NCI-H1694 treated with DMSO at 0.1 percent for 48 hours (cell line): ENCODE data around the gene GARIN5A.
A peak's percentile ranks its signal among the peaks of the same experiment; 100 is the strongest.

Experiments
- DNase-seq: peaks from one replicate; lab custom pipeline; 2025; lab: John Stamatoyannopoulos, UW

Gene GARIN5A

GRCh38 chr19:50433201-50434180, 43.2 kb downstream of the GARIN5A start:
- no peak for DNase-seq

DNA sequence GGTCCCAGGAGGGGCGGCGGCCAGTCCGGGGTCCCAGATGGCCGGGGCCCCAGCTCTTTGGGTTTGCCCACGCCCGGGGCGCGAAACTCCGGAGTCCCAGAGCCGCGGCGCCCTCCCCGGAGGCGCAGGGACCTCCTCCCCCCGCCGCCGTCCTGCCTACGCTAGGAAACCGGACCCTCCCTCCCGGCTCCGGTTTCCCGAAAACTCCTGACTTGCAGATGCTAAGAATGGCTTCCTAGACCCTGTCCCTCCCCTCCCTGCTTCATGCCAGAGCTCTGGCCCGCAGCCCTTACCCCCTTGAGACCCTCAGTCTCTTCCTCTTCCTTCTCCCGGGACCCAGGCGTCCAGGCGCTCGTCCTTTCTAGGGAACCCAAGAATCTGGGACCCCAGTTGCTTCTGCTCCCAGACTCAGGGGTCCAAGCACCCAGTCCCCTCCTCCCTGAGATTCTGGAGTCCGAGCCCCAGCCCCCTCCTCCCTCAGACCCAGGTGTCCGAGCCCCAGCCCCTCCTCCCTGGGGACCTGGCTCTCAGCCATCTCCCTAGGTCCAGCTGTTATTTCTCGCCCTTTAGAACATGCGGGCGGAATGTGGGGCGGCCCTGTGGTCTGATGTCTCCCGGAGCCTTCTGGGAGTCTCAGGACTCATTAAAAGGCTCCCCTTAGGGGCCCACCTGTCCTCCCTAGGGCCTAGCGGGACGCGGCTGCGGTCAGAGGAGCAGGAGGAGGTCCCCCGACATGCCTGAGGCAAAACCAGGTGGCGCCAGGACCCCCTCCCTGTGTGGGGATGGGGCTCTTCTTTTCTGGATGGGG, 44.2 kb downstream of the GARIN5A start, which contains the start of gene MYBPC2:
TSS of gene MYBPC2 (plus strand) at position 672 of the 808 bp plus-strand sequence. CDS start at position 734, 62 bp downstream.
- no peak for DNase-seq

DNA sequence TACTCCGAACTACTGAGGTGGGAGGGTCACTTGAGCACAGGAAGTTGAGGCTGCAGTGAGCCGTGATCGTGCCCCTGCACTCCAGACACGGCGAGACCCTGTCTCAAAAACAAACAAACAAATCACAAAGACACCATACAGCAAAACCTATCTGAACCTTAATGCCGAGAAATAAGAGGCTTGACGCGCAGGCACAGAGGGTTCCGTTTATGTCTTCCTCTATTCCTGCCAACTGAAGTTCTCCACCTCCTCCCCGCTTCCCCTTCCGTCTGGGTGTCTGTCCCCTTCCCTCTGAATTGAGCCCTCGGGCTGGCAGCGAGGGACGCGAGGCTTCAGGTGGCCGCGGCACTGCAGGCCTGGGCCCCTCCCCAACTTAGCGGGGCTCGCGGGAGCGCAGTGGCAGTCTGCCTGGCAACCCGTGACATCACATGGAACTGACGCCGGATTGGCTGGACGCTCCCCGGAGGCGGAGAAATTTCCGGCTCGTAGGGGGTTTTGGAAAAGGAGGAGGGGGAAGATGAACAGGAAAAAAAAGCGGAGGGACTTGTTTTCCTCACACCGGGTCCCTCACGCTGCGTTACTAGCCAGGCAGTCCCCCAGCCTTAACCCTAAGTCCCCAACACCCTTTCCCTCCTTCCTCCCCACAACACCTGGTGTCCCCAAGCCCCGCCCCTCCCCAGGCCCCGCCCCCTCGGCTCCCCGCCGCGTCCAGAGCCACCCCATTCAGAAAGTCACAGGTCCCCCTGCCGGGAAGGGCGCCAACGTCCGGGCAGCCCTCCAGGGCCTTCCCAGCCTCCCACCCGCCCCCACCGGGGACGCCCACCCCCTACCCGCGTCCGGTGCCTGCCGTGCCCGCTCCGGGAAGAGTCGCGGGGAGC, 45.1 kb downstream of the GARIN5A start:
- DNase-seq = peak; percentile 46

GRCh38 chr19:50430888-50431342, 45.7 kb downstream of the GARIN5A start:
- no peak for DNase-seq

- DNase-seq = no peak
Measured at GRCh38 chr19:50428772-50429463, 47.7 kb downstream of the GARIN5A start.

- DNase-seq = no peak
Measured at GRCh38 chr19:50427997-50428425, 48.6 kb downstream of the GARIN5A start.

- DNase-seq = no peak
Measured at GRCh38 chr19:50427318-50427925, 49.2 kb downstream of the GARIN5A start.

DNA sequence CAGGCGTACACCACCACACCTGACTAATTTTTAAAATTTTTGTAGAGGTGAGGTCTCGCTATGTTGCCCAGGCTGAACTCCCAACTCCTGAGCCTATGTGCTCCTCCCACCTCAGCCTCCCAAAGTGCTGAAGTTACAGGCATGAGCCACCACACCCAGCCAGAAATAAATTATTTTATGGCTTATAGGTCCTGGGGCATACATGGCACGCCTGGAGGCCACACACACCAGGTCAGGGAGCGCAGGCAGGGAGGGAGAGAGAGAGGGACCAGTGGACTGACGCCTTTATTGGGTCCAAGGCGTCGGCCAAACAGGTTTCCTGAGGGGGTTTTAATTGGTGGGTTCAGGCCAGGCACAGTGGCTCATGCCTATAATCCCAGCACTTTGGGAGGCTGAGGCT, 51.1 kb downstream of the GARIN5A start:
- DNase-seq = no peak

GRCh38 chr19:50423279-50424113, 53.2 kb downstream of the GARIN5A start:
- no peak for DNase-seq

- no peak for DNase-seq
Measured at GRCh38 chr19:50422397-50423278, 54.0 kb downstream of the GARIN5A start.

- no peak for DNase-seq
Measured at GRCh38 chr19:50420808-50421207, 55.8 kb downstream of the GARIN5A start.

DNA sequence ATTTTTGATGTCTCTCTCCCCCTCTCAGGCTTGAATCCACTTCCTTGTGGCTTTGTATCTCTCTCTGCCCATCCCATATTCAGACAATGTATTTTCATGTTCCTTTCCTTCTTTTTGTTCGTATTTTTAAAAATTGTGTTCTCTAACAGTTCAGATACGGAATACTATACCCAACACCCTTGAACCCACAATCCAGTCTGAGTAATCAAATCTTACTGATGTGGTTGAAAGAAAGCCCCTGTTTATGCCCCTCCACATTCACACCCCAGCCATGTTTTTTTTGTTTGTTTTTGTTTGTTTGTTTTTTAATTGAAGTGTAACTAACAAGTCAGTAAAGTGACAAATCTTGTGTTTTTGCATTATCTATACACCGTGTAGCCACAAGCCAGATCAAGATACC, 56.5 kb downstream of the GARIN5A start:
- no peak for DNase-seq

DNA sequence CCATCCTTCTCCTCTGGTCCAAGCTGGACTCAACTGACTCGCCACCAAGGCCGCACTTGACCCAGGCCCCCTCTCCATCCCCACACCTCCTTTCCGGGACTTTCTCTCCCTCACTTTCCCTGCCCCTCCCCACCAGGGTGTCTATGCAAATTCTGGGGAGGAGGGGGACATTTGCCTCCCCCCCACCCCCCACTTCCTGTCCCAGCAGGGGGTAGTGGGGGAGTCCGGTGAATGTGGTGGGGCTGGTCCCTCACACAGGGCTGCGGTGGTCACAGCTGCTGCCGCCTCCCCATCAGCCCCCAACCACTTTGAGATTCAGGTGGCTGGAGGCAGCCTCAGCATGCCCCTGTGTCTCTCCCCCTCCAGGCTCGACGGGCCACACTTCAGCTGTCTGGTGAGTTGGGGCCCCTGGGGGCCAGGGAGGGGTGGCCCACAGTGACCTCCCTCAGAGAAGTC, 57.0 kb downstream of the GARIN5A start:
- DNase-seq = no peak

- DNase-seq = no peak
Measured at GRCh38 chr19:50419022-50419579, 57.5 kb downstream of the GARIN5A start.

- DNase-seq = no peak
Measured at GRCh38 chr19:50418176-50419021, 58.2 kb downstream of the GARIN5A start, which contains the start of gene SPIB. SPIB (plus strand) TSS chr19:50418938; CDS start chr19:50418963, 25 bp downstream.

GRCh38 chr19:50417111-50418081, 59.3 kb downstream of the GARIN5A start:
- no peak for DNase-seq
